Measurements from ENCODE around the gene FGF14.

Gene FGF14

DNA sequence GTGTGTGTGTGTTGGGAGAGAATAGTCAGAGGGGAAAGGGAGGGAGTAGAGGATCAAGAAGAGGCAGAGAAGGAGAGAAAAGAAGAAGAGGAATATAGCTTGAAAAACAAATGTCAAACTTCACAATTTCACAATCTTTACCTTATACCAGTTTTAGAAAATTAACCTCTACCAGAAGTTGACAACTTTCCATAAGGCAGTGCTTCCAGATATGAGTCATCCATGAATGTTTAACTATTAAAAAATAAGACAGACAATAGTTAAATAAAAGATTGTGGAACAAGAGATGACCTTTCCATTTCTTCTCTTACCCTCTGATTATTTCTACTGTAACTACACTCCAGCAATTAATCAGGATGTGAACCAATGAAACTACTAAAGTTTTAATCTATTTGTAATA lies 720.0 kb downstream of the FGF14 start:
- H3K9me3 ChIP-seq (ENCODE audit: insufficient read depth, low read length) = no peaks in the 10 kb centered on the region
- H3K27me3 ChIP-seq (ENCODE audit: low read length) = no peaks in the 10 kb centered on the region
- H3K4me3 ChIP-seq (ENCODE audit: insufficient read depth, low read length, poor library complexity, severe bottlenecking) = no peak overlapping the region
- no peak overlapping the region for H3K27ac ChIP-seq (ENCODE audit: low read depth, low read length)
- no peaks in the 10 kb centered on the region for H3F3A ChIP-seq (ENCODE audit: insufficient read depth)
- H2AFZ ChIP-seq (ENCODE audit: low read depth, low read length, severe bottlenecking) = no peak overlapping the region
- no peak overlapping the region for H3K9ac ChIP-seq (ENCODE audit: low read length)
- no peak for TF ChIP-seq EZH2phosphoT487 (conservative IDR thresholded peaks at IDR 0.05; ENCODE audit: low read length)
- TF ChIP-seq, protein P1, sequence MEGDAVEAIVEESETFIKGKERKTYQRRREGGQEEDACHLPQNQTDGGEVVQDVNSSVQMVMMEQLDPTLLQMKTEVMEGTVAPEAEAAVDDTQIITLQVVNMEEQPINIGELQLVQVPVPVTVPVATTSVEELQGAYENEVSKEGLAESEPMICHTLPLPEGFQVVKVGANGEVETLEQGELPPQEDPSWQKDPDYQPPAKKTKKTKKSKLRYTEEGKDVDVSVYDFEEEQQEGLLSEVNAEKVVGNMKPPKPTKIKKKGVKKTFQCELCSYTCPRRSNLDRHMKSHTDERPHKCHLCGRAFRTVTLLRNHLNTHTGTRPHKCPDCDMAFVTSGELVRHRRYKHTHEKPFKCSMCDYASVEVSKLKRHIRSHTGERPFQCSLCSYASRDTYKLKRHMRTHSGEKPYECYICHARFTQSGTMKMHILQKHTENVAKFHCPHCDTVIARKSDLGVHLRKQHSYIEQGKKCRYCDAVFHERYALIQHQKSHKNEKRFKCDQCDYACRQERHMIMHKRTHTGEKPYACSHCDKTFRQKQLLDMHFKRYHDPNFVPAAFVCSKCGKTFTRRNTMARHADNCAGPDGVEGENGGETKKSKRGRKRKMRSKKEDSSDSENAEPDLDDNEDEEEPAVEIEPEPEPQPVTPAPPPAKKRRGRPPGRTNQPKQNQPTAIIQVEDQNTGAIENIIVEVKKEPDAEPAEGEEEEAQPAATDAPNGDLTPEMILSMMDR (IDR thresholded peaks at IDR 0.05; ENCODE audit: insufficient read depth, low read length, poor library complexity, severe bottlenecking) = no peak
- no peak overlapping the region for H3K4me2 ChIP-seq (ENCODE audit: low read depth, low read length, poor library complexity, severe bottlenecking)
- no peaks in the 10 kb centered on the region for H3K9me2 ChIP-seq (replicated peaks; ENCODE audit: insufficient read depth, low read length)
- H3K36me3 ChIP-seq (ENCODE audit: low read length) = no peaks in the 10 kb centered on the region
- H4K20me1 ChIP-seq (ENCODE audit: low read depth, low read length) = no peaks in the 10 kb centered on the region
- H3K79me2 ChIP-seq (ENCODE audit: insufficient read depth, low read length) = no peaks in the 10 kb centered on the region

DNA sequence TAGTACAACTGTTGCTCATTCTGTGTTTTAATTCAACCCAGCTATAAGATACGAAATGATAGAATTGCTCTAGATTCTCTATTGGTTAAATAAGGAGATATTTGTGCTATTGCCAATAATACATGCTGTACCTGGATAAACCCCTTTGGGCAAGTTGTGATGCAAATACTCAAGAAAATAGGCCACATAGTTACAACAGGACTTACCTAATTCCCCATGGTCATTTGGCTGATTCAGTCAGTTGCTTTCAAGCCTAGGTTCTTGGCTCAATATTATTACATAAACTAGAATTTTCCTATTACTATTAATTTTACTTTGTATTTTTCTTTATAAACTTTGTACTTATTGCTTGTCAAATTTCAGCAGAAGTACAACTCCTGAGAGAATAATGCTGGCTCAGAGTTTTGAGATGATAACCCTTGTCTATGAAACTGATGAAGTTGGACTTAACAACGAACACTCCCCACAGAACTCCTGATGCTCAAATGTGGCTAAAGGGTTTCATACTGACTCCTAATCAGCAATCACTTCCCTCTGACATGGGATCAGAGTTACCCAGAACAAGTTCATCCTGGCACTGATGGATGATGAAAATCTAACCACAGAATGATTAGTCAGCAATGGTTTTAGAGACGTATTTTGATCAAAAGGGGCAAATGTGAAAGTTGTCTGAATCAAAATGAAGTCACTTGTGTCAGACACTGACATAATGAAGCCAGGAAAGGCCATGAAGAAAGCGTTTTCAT lies 728.3 kb downstream of the FGF14 start:
- H3K4me3 ChIP-seq (ENCODE audit: insufficient read depth, low read length, poor library complexity, severe bottlenecking) = no peak overlapping the region
- H3K27ac ChIP-seq (ENCODE audit: low read depth, low read length) = no peak overlapping the region
- H3K9me2 ChIP-seq (replicated peaks; ENCODE audit: insufficient read depth, low read length) = no peaks in the 10 kb centered on the region
- H3K27me3 ChIP-seq (ENCODE audit: low read length) = no peaks in the 10 kb centered on the region
- TF ChIP-seq, protein P1 (IDR thresholded peaks at IDR 0.05; ENCODE audit: insufficient read depth, low read length, poor library complexity, severe bottlenecking) = no peak
- no peak for TF ChIP-seq EZH2phosphoT487 (conservative IDR thresholded peaks at IDR 0.05; ENCODE audit: low read length)
- H4K20me1 ChIP-seq (ENCODE audit: low read depth, low read length) = no peaks in the 10 kb centered on the region
- no peaks in the 10 kb centered on the region for H3K36me3 ChIP-seq (ENCODE audit: low read length)
- no peaks in the 10 kb centered on the region for H3K79me2 ChIP-seq (ENCODE audit: insufficient read depth, low read length)
- no peak overlapping the region for H3K9ac ChIP-seq (ENCODE audit: low read length)
- no peak overlapping the region for H2AFZ ChIP-seq (ENCODE audit: low read depth, low read length, severe bottlenecking)
- no peaks in the 10 kb centered on the region for H3F3A ChIP-seq (ENCODE audit: insufficient read depth)
- no peaks in the 10 kb centered on the region for H3K9me3 ChIP-seq (ENCODE audit: insufficient read depth, low read length)
- H3K4me2 ChIP-seq (ENCODE audit: low read depth, low read length, poor library complexity, severe bottlenecking) = no peak overlapping the region

GRCh38 chr13:101661839-101662238 lies 740.0 kb downstream of the FGF14 start:
- H3K4me3 ChIP-seq (ENCODE audit: insufficient read depth, low read length, poor library complexity, severe bottlenecking) = no peak overlapping the region
- no peaks in the 10 kb centered on the region for H4K20me1 ChIP-seq (ENCODE audit: low read depth, low read length)
- TF ChIP-seq, protein P1 (IDR thresholded peaks at IDR 0.05; ENCODE audit: insufficient read depth, low read length, poor library complexity, severe bottlenecking) = no peak
- no peak for TF ChIP-seq EZH2phosphoT487 (conservative IDR thresholded peaks at IDR 0.05; ENCODE audit: low read length)
- H3K9ac ChIP-seq (ENCODE audit: low read length) = no peak overlapping the region
- H3K79me2 ChIP-seq (ENCODE audit: insufficient read depth, low read length) = no peaks in the 10 kb centered on the region
- H3K9me3 ChIP-seq (ENCODE audit: insufficient read depth, low read length) = no peaks in the 10 kb centered on the region
- H3K4me2 ChIP-seq (ENCODE audit: low read depth, low read length, poor library complexity, severe bottlenecking) = no peak overlapping the region
- H3K27ac ChIP-seq (ENCODE audit: low read depth, low read length) = no peak overlapping the region
- no peaks in the 10 kb centered on the region for H3K9me2 ChIP-seq (replicated peaks; ENCODE audit: insufficient read depth, low read length)
- no peak overlapping the region for H2AFZ ChIP-seq (ENCODE audit: low read depth, low read length, severe bottlenecking)
- H3K36me3 ChIP-seq (ENCODE audit: low read length) = no peaks in the 10 kb centered on the region
- no peaks in the 10 kb centered on the region for H3F3A ChIP-seq (ENCODE audit: insufficient read depth)
- H3K27me3 ChIP-seq (ENCODE audit: low read length) = no peaks in the 10 kb centered on the region
